ENCODE measurements around the gene GALNT13.

- TF ChIP-seq TAF1 (IDR thresholded peaks at IDR 0.05; ENCODE audit: borderline replicate concordance, insufficient read depth, low read length) (no peak), POLR2AphosphoS5 (IDR thresholded peaks at IDR 0.05; ENCODE audit: low read depth, low read length) (no peak), REST (IDR thresholded peaks at IDR 0.05; ENCODE audit: insufficient read depth in 1 of 2, low read depth in 2 of 2, low read length in 2 of 2) (no peak)
Measured at GRCh38 chr2:154015233-154015632, 143.5 kb downstream of the GALNT13 start.

All from PFSK-1 (cell line).